Measurements from ENCODE around the gene BSND.

DNA sequence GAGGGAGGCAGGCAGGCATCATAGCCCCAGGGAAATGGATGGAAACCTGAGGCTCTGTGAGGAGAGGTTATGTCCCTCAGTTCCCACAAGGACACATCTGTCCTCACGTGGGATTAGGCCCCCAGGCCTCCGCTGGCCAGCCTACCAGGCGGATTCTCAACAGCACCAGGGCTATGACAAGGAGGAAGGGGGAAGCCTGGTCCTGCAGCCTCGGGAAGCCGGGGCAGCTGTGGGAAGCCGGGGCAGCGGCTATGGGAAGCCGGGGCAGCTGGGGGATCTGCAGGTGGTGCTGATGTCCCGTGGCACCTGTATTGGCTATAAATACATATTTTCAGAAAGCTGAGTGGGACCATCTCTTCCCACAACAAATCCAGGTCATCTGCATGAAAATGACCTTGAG is 19.7 kb downstream of the BSND start:
- TF ChIP-seq, protein P1, sequence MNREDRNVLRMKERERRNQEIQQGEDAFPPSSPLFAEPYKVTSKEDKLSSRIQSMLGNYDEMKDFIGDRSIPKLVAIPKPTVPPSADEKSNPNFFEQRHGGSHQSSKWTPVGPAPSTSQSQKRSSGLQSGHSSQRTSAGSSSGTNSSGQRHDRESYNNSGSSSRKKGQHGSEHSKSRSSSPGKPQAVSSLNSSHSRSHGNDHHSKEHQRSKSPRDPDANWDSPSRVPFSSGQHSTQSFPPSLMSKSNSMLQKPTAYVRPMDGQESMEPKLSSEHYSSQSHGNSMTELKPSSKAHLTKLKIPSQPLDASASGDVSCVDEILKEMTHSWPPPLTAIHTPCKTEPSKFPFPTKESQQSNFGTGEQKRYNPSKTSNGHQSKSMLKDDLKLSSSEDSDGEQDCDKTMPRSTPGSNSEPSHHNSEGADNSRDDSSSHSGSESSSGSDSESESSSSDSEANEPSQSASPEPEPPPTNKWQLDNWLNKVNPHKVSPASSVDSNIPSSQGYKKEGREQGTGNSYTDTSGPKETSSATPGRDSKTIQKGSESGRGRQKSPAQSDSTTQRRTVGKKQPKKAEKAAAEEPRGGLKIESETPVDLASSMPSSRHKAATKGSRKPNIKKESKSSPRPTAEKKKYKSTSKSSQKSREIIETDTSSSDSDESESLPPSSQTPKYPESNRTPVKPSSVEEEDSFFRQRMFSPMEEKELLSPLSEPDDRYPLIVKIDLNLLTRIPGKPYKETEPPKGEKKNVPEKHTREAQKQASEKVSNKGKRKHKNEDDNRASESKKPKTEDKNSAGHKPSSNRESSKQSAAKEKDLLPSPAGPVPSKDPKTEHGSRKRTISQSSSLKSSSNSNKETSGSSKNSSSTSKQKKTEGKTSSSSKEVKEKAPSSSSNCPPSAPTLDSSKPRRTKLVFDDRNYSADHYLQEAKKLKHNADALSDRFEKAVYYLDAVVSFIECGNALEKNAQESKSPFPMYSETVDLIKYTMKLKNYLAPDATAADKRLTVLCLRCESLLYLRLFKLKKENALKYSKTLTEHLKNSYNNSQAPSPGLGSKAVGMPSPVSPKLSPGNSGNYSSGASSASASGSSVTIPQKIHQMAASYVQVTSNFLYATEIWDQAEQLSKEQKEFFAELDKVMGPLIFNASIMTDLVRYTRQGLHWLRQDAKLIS (CRISPR knock-in tag; IDR thresholded peaks at IDR 0.05; ENCODE audit: borderline replicate concordance): no peak
- TF ChIP-seq, protein P2, sequence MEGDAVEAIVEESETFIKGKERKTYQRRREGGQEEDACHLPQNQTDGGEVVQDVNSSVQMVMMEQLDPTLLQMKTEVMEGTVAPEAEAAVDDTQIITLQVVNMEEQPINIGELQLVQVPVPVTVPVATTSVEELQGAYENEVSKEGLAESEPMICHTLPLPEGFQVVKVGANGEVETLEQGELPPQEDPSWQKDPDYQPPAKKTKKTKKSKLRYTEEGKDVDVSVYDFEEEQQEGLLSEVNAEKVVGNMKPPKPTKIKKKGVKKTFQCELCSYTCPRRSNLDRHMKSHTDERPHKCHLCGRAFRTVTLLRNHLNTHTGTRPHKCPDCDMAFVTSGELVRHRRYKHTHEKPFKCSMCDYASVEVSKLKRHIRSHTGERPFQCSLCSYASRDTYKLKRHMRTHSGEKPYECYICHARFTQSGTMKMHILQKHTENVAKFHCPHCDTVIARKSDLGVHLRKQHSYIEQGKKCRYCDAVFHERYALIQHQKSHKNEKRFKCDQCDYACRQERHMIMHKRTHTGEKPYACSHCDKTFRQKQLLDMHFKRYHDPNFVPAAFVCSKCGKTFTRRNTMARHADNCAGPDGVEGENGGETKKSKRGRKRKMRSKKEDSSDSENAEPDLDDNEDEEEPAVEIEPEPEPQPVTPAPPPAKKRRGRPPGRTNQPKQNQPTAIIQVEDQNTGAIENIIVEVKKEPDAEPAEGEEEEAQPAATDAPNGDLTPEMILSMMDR (IDR thresholded peaks at IDR 0.05): no peak
- TF ChIP-seq CREM (CRISPR knock-in tag; IDR thresholded peaks at IDR 0.05): no peak
- TF ChIP-seq, protein P3, sequence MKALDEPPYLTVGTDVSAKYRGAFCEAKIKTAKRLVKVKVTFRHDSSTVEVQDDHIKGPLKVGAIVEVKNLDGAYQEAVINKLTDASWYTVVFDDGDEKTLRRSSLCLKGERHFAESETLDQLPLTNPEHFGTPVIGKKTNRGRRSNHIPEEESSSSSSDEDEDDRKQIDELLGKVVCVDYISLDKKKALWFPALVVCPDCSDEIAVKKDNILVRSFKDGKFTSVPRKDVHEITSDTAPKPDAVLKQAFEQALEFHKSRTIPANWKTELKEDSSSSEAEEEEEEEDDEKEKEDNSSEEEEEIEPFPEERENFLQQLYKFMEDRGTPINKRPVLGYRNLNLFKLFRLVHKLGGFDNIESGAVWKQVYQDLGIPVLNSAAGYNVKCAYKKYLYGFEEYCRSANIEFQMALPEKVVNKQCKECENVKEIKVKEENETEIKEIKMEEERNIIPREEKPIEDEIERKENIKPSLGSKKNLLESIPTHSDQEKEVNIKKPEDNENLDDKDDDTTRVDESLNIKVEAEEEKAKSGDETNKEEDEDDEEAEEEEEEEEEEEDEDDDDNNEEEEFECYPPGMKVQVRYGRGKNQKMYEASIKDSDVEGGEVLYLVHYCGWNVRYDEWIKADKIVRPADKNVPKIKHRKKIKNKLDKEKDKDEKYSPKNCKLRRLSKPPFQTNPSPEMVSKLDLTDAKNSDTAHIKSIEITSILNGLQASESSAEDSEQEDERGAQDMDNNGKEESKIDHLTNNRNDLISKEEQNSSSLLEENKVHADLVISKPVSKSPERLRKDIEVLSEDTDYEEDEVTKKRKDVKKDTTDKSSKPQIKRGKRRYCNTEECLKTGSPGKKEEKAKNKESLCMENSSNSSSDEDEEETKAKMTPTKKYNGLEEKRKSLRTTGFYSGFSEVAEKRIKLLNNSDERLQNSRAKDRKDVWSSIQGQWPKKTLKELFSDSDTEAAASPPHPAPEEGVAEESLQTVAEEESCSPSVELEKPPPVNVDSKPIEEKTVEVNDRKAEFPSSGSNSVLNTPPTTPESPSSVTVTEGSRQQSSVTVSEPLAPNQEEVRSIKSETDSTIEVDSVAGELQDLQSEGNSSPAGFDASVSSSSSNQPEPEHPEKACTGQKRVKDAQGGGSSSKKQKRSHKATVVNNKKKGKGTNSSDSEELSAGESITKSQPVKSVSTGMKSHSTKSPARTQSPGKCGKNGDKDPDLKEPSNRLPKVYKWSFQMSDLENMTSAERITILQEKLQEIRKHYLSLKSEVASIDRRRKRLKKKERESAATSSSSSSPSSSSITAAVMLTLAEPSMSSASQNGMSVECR (CRISPR knock-in tag; IDR thresholded peaks at IDR 0.05; ENCODE audit: borderline replicate concordance): no peak
- TF ChIP-seq ZNF423 (CRISPR knock-in tag; IDR thresholded peaks at IDR 0.05): no peak
- TF ChIP-seq, protein P4, sequence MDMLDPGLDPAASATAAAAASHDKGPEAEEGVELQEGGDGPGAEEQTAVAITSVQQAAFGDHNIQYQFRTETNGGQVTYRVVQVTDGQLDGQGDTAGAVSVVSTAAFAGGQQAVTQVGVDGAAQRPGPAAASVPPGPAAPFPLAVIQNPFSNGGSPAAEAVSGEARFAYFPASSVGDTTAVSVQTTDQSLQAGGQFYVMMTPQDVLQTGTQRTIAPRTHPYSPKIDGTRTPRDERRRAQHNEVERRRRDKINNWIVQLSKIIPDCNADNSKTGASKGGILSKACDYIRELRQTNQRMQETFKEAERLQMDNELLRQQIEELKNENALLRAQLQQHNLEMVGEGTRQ (CRISPR knock-in tag; IDR thresholded peaks at IDR 0.05): no peak
- TF ChIP-seq, protein P5, sequence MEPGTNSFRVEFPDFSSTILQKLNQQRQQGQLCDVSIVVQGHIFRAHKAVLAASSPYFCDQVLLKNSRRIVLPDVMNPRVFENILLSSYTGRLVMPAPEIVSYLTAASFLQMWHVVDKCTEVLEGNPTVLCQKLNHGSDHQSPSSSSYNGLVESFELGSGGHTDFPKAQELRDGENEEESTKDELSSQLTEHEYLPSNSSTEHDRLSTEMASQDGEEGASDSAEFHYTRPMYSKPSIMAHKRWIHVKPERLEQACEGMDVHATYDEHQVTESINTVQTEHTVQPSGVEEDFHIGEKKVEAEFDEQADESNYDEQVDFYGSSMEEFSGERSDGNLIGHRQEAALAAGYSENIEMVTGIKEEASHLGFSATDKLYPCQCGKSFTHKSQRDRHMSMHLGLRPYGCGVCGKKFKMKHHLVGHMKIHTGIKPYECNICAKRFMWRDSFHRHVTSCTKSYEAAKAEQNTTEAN (CRISPR knock-in tag; IDR thresholded peaks at IDR 0.05): no peak
- TF ChIP-seq, protein P6, sequence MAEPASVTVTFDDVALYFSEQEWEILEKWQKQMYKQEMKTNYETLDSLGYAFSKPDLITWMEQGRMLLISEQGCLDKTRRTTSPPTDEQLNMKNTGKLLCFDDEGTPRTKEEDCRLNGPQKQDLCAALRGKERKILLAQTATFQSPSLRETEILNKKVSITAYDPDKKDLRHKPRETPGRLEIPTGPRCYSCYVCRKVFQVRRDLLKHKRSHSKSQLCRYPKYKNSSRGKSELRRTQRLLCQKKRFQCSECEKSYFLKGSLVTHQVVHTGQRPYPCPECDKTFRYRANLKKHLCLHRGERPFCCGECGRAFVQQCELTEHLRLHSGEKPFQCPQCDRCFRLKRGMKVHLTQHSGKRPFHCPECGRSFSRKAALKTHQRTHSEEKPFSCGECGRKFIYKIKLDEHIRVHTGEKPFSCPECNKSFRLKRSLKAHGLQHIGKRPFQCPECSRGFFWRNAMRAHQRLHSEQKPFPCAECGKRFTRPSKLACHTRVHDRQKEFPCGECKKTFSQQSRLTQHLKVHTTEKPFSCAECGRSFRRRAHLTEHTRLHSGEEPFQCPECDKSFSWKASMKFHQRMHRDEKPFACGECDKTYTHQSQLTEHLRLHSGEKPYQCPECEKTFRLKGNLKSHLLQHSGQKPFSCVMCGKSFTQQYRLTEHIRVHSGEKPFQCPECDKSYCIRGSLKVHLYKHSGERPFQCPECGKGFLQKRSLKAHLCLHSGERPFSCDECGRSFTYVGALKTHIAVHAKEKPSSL (CRISPR knock-in tag; conservative IDR thresholded peaks at IDR 0.05): no peak
